DND-41 (cell line): ENCODE measurements around the gene SMARCA4.

Experiments
- ATAC-seq: fragments of 200-7000 bp; cut with Tn5 transposase; 3 replicates; pipeline ENCODE4 v1.9.1; 2021; ENCODE audit warnings: low read depth; ENCODE audit not compliant: insufficient read depth
- DNase-seq: peaks from one replicate; pipeline ENCODE4 v3.0.0-alpha.2; 2020
- H2AFZ ChIP-seq: 2 replicates; pipeline ENCODE4 v1.6.0; 2012; ENCODE audit warnings: low read depth, low read length
- H3K27ac ChIP-seq: 2 replicates; pipeline ENCODE4 v1.5.1; 2012; ENCODE audit warnings: low read length, inconsistent platforms
- H3K27me3 ChIP-seq: fragments of 200-600 bp; sonication (generic); 2 replicates; pipeline ENCODE4 v1.6.0; 2012; ENCODE audit warnings: low read length, mild to moderate bottlenecking, inconsistent platforms; ENCODE audit not compliant: insufficient read depth, poor library complexity
- H3K36me3 ChIP-seq: 2 replicates; pipeline ENCODE4 v1.5.1; 2012; ENCODE audit warnings: low read length, inconsistent platforms; ENCODE audit not compliant: insufficient read depth
- H3K4me1 ChIP-seq: 2 replicates; pipeline ENCODE4 v1.5.1; 2012; ENCODE audit warnings: mild to moderate bottlenecking, low read length; ENCODE audit not compliant: insufficient read depth
- H3K4me2 ChIP-seq: 2 replicates; pipeline ENCODE4 v1.6.0; 2012; ENCODE audit warnings: mild to moderate bottlenecking, moderate library complexity, low read length, inconsistent platforms; ENCODE audit not compliant: insufficient read depth
- H3K4me3 ChIP-seq, 2 experiments: fragments of 200-600 bp in 1 of 2; shearing (Covaris generic) in 1 of 2; 2 replicates each; pipeline ENCODE4 v1.5.1; 2012 to 2016; ENCODE audit warnings: inconsistent platforms in 2 of 2, low read length in 2 of 2, mild to moderate bottlenecking in 2 of 2, low read depth in 1 of 2, moderate library complexity in 1 of 2
- H3K79me2 ChIP-seq: 2 replicates; pipeline ENCODE4 v1.6.0; 2012; ENCODE audit warnings: low read length, inconsistent platforms; ENCODE audit not compliant: insufficient read depth
- H3K9ac ChIP-seq: 2 replicates; pipeline ENCODE4 v1.6.0; 2012; ENCODE audit warnings: low read depth, mild to moderate bottlenecking, inconsistent platforms, low read length, moderate library complexity
- H3K9me3 ChIP-seq: 2 replicates; pipeline ENCODE4 v1.5.1; 2012; ENCODE audit warnings: low read length, moderate library complexity, mild to moderate bottlenecking, inconsistent platforms; ENCODE audit not compliant: insufficient read depth, severe bottlenecking
- H4K20me1 ChIP-seq: 2 replicates; pipeline ENCODE4 v1.6.0; 2012; ENCODE audit warnings: low read length; ENCODE audit not compliant: insufficient read depth
- CTCF ChIP-seq: IDR thresholded peaks from 2 replicates; pipeline ENCODE4 v1.5.1; 2012; ENCODE audit warnings: borderline replicate concordance, low read length, moderate library complexity, mild to moderate bottlenecking; ENCODE audit not compliant: poor library complexity, severe bottlenecking; ENCODE audit errors: extremely low read depth
- EZH2 ChIP-seq: IDR thresholded peaks from 3 replicates; pipeline ENCODE4 v1.6.1; 2012; ENCODE audit warnings: borderline replicate concordance, low read depth, mild to moderate bottlenecking, moderate library complexity, low read length, inconsistent platforms; ENCODE audit not compliant: severe bottlenecking

SMARCA4 gene

GRCh38 chr19:11005521-11005920 lies 44.7 kb downstream of the SMARCA4 start:
- H3K27me3 ChIP-seq = no peaks in the 10 kb centered on the region
- no peaks in the 10 kb centered on the region for H3K9me3 ChIP-seq
- H3K4me3 ChIP-seq = no peak overlapping the region
- no peak overlapping the region for H3K9ac ChIP-seq
- ATAC-seq (no peak), DNase-seq (no peak)
- H2AFZ ChIP-seq = no peak overlapping the region
- H4K20me1 ChIP-seq = peaks cover 4% of the 10 kb centered on the region
- H3K79me2 ChIP-seq = no peaks in the 10 kb centered on the region
- H3K36me3 ChIP-seq = peaks cover 88% of the 10 kb centered on the region
- no peaks in the 10 kb centered on the region for H3K4me1 ChIP-seq
- no peak overlapping the region for H3K27ac ChIP-seq
- TF ChIP-seq EZH2 (no peak), CTCF (no peak)
- no peak overlapping the region for H3K4me2 ChIP-seq

- ATAC-seq (no peak), DNase-seq (no peak)
- no peak overlapping the region for H3K4me2 ChIP-seq
- H3K79me2 ChIP-seq = peaks cover 2% of the 10 kb centered on the region; the same call in 1 of the 2 replicates
- H3K4me3 ChIP-seq = no peak overlapping the region
- no peaks in the 10 kb centered on the region for H3K9me3 ChIP-seq
- H3K9ac ChIP-seq = no peak overlapping the region
- H4K20me1 ChIP-seq = peaks cover 4% of the 10 kb centered on the region
- no peak overlapping the region for H3K27ac ChIP-seq
- peaks cover 92% of the 10 kb centered on the region for H3K36me3 ChIP-seq
- H3K4me1 ChIP-seq = no peaks in the 10 kb centered on the region
- TF ChIP-seq CTCF (no peak), EZH2 (no peak)
- H2AFZ ChIP-seq = no peak overlapping the region
- no peaks in the 10 kb centered on the region for H3K27me3 ChIP-seq
These were observed 46.6 kb downstream of the SMARCA4 start for GRCh38 chr19:11007385-11007784.

- Histone ChIP-seq H3K79me2 (peaks cover 2% of the 10 kb centered on the region; the same call in 1 of the 2 replicates), H3K27ac (no peak overlapping the region), H3K9ac (no peak overlapping the region), H3K4me1 (no peaks in the 10 kb centered on the region), H3K36me3 (peaks cover 93% of the 10 kb centered on the region), H4K20me1 (peaks cover 8% of the 10 kb centered on the region), H3K9me3 (no peaks in the 10 kb centered on the region), H3K27me3 (no peaks in the 10 kb centered on the region), H3K4me2 (no peak overlapping the region), H3K4me3 (no peak overlapping the region), H2AFZ (no peak overlapping the region)
- ATAC-seq (no peak), DNase-seq (no peak)
- TF ChIP-seq EZH2 (no peak), CTCF (no peak)
These were observed 47.2 kb downstream of the SMARCA4 start for GRCh38 chr19:11007962-11008532.
